ENCODE data around the gene RXRA. TPM values are rescaled to one million over a fixed set of nuclear protein-coding genes. Genes with fewer than 3 reads are reported as not detected.

RXRA gene
- total and polyA plus RNA-seq, 2 of the 13 experiments (the other 11 are each of a cell fraction or from before 2014, with no cell fraction given), result 18.9 to 29.2 TPM

DNA sequence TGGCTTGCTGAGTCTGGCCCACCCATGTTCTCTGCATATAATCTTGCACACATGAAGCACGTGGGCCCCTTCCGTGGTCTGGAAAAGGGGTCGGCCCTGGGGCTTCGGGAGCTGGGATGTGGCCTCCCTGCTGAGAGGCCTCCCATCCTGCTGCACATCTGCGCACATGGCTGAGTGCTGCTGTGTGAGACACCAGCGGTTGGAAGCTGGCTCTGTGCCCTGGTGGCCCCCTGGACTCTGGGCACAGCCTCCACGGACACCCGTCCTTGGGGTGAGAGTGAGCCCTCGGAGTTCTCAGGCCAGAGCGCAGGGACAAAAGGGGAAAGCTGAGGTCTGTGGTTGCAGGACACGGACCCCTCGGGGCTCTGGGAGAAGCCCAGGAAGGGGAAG is 115.8 kb downstream of the RXRA start (continued):
- TF ChIP-seq ZBTB40 (IDR thresholded peaks at IDR 0.05), result no peak
- no peak for TF ChIP-seq ZBTB40 (CRISPR knock-in tag; IDR thresholded peaks at IDR 0.05)
- TF ChIP-seq EZH2 (conservative IDR thresholded peaks at IDR 0.05; ENCODE audit: low read depth, low read length), result 0 out of 2 replicates have a peak, but pooled peaks have one; percentile 42
- TF ChIP-seq YY1 (IDR thresholded peaks at IDR 0.05; ENCODE audit: insufficient read depth, insufficient replicate concordance, low read depth, low read length), result no peak
- no peak for TF ChIP-seq ERF (CRISPR knock-in tag; IDR thresholded peaks at IDR 0.05)
- TF ChIP-seq, protein P1, sequence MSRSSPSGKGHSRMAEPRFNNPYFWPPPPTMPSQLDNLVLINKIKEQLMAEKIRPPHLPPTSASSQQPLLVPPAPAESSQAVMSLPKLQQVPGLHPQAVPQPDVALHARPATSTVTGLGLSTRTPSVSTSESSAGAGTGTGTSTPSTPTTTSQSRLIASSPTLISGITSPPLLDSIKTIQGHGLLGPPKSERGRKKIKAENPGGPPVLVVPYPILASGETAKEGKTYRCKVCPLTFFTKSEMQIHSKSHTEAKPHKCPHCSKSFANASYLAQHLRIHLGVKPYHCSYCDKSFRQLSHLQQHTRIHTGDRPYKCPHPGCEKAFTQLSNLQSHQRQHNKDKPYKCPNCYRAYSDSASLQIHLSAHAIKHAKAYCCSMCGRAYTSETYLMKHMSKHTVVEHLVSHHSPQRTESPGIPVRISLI (CRISPR knock-in tag; IDR thresholded peaks at IDR 0.05; ENCODE audit: borderline replicate concordance), result no peak
- TF ChIP-seq MAX (IDR thresholded peaks at IDR 0.05), result 0 out of 2 replicates have a peak, but pooled peaks have one; percentile 23
- no peak for TF ChIP-seq THYN1 (CRISPR knock-in tag; IDR thresholded peaks at IDR 0.05; ENCODE audit: borderline replicate concordance, low read depth)
- no peak for TF ChIP-seq GTF2F1 (IDR thresholded peaks at IDR 0.05; ENCODE audit: low read length)
- TF ChIP-seq ZNF839 (CRISPR knock-in tag; IDR thresholded peaks at IDR 0.05; ENCODE audit: borderline replicate concordance), result no peak
- TF ChIP-seq ZNF687 (CRISPR knock-in tag; IDR thresholded peaks at IDR 0.05), result peak; percentile 46
- no peak for TF ChIP-seq MAZ (IDR thresholded peaks at IDR 0.05; ENCODE audit: borderline replicate concordance, low read depth, low read length)
- no peak for TF ChIP-seq MAZ (CRISPR knock-in tag; IDR thresholded peaks at IDR 0.05; ENCODE audit: low read depth)
- TF ChIP-seq MYC (CRISPR knock-in tag; IDR thresholded peaks at IDR 0.05; ENCODE audit: borderline replicate concordance), result 0 out of 2 replicates have a peak, but pooled peaks have one; percentile 4
- TF ChIP-seq FOXK2 (IDR thresholded peaks at IDR 0.05), result no peak
